Karpas-422 (cell line): ENCODE measurements around the gene KRT81. TPM values are rescaled to one million over a fixed set of nuclear protein-coding genes. Genes with fewer than 3 reads are reported as not detected.
"Not testable (repeated sequence)": the region's sequence is repeated elsewhere in the genome, so short reads cannot be mapped to it uniquely, and the experiment has no call there.

Experiments used
- DNase-seq: peaks from one replicate; pipeline ENCODE4 v3.0.0-alpha.2; 2015
- H2AFZ ChIP-seq: fragments of 200-600 bp; sonication (generic); 2 replicates; pipeline ENCODE4 v1.6.1; 2014; ENCODE audit warnings: antibody characterized with exemption, low read length, mixed read lengths
- H3K27ac ChIP-seq: fragments of 200-600 bp; sonication (generic); 2 replicates; pipeline ENCODE4 v1.5.1; 2014; ENCODE audit warnings: mild to moderate bottlenecking, low read length, moderate library complexity
- H3K27me3 ChIP-seq: fragments of 200-600 bp; sonication (generic); 2 replicates; pipeline ENCODE4 v1.6.1; 2014; ENCODE audit warnings: low read length, mixed read lengths
- H3K36me3 ChIP-seq: fragments of 200-600 bp; sonication (generic); 2 replicates; pipeline ENCODE4 v1.6.1; 2014; ENCODE audit warnings: low read length, mixed read lengths; ENCODE audit not compliant: insufficient read depth
- H3K4me1 ChIP-seq: fragments of 200-600 bp; sonication (generic); 2 replicates; pipeline ENCODE4 v1.6.1; 2014; ENCODE audit warnings: mild to moderate bottlenecking, low read length, mixed read lengths
- H3K4me2 ChIP-seq: fragments of 200-600 bp; sonication (generic); 2 replicates; pipeline ENCODE4 v1.6.1; 2014; ENCODE audit warnings: low read length, low read depth, mild to moderate bottlenecking; ENCODE audit not compliant: poor library complexity, severe bottlenecking
- H3K4me3 ChIP-seq: fragments of 200-600 bp; sonication (generic); 2 replicates; pipeline ENCODE4 v1.5.1; 2014; ENCODE audit warnings: mild to moderate bottlenecking, antibody characterized with exemption, low read length, mixed read lengths
- H3K79me2 ChIP-seq: fragments of 200-600 bp; sonication (generic); 2 replicates; pipeline ENCODE4 v1.6.1; 2014; ENCODE audit warnings: mild to moderate bottlenecking, low read length, mixed read lengths
- H3K9ac ChIP-seq: fragments of 200-600 bp; sonication (generic); 2 replicates; pipeline ENCODE4 v1.6.0; 2014; ENCODE audit warnings: low read length
- H3K9me2 ChIP-seq: fragments of 200-600 bp; sonication (generic), shearing (Covaris generic); replicated peaks from 2 replicates; pipeline ENCODE4 v1.6.0; 2014; ENCODE audit warnings: mild to moderate bottlenecking, low read length, moderate library complexity; ENCODE audit not compliant: insufficient read depth
- H3K9me3 ChIP-seq: fragments of 300-700, 200-600 bp; sonication (generic); 2 replicates; pipeline ENCODE4 v1.6.1; 2014; ENCODE audit warnings: low read length, mixed read lengths
- H4K20me1 ChIP-seq: fragments of 200-600 bp; sonication (generic); 2 replicates; pipeline ENCODE4 v1.6.1; 2014; ENCODE audit warnings: mild to moderate bottlenecking, antibody characterized with exemption, low read length, low read depth; ENCODE audit not compliant: insufficient read depth
- total RNA-seq: library from RNA; depleted of rRNA; stranded (reverse); fragments of >200 nt; shearing (Covaris generic); gene quantifications from 2 replicates; pipeline ENCODE4 v1.2.3, GENCODE V29; 2014; ENCODE audit warnings: low replicate concordance

The KRT81 gene
- total RNA-seq, 1 experiment from 2014 or later: not detected

GRCh38 chr12:52252728-52253343, 38.5 kb downstream of the KRT81 start:
- no peaks in the 10 kb centered on the region for H3K9me2 ChIP-seq

DNA sequence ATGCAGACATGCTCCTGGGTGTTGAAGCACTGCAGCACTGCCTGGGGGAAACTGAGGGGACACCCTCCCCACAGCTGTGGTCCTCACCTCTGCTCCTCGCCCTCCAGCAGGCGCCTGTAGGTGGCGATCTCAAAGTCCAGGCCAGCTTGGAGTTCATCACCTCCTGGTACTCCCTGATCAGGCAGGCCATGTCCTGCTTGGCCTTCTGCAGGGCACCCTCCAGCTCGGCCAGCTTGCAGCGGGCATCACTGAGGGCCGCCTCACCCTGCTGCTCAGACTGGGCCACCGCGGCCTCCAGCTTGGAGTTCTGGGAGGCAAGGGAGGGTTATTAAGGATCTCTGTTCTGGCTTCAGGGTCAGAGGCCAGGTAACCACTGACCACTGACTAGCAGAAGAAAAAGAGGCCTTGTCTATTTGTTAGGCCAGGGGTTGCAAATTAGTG, 39.1 kb downstream of the KRT81 start:
- H3K36me3 ChIP-seq, H3K4me1 ChIP-seq, H2AFZ ChIP-seq, H3K9me2 ChIP-seq, H3K27me3 ChIP-seq, H3K79me2 ChIP-seq, H3K9me3 ChIP-seq, H4K20me1 ChIP-seq, H3K4me2 ChIP-seq, H3K9ac ChIP-seq, H3K4me3 ChIP-seq, H3K27ac ChIP-seq: not testable (repeated sequence)
- peak; percentile 46 for DNase-seq

More at GRCh38 chr12:52252728-52253343, 38.5 kb downstream of the KRT81 start:
- H3K9me3 ChIP-seq: no peaks in the 10 kb centered on the region
- H3K27ac ChIP-seq: no peak overlapping the region
- H3K79me2 ChIP-seq: no peaks in the 10 kb centered on the region
- H3K27me3 ChIP-seq: no peaks in the 10 kb centered on the region
- no peak for DNase-seq
- H2AFZ ChIP-seq: no peak overlapping the region
- H3K4me3 ChIP-seq: no peak overlapping the region
- no peaks in the 10 kb centered on the region for H4K20me1 ChIP-seq
- no peak overlapping the region for H3K9ac ChIP-seq
- no peaks in the 10 kb centered on the region for H3K36me3 ChIP-seq
- H3K4me1 ChIP-seq: no peaks in the 10 kb centered on the region
- H3K4me2 ChIP-seq: no peak overlapping the region

GRCh38 chr12:52251367-52252051, 39.8 kb downstream of the KRT81 start:
- Histone ChIP-seq H3K9me2 (no peaks in the 10 kb centered on the region), H2AFZ (no peak overlapping the region), H3K9me3 (no peaks in the 10 kb centered on the region), H3K79me2 (no peaks in the 10 kb centered on the region), H3K9ac (no peak overlapping the region), H3K4me2 (no peak overlapping the region), H3K27me3 (no peaks in the 10 kb centered on the region), H3K4me1 (no peaks in the 10 kb centered on the region), H4K20me1 (no peaks in the 10 kb centered on the region; the same call in 1 of the 2 replicates), H3K36me3 (no peaks in the 10 kb centered on the region), H3K27ac (no peak overlapping the region), H3K4me3 (no peak overlapping the region)
- no peak for DNase-seq

- Histone ChIP-seq H4K20me1 (no peaks in the 10 kb centered on the region; the same call in 1 of the 2 replicates), H3K27ac (no peak overlapping the region), H3K9me3 (no peaks in the 10 kb centered on the region), H3K36me3 (no peaks in the 10 kb centered on the region), H2AFZ (no peak overlapping the region), H3K79me2 (no peaks in the 10 kb centered on the region), H3K27me3 (no peaks in the 10 kb centered on the region), H3K4me3 (no peak overlapping the region), H3K9ac (no peak overlapping the region), H3K4me2 (no peak overlapping the region), H3K9me2 (no peaks in the 10 kb centered on the region), H3K4me1 (no peaks in the 10 kb centered on the region)
- DNase-seq: no peak
These were observed 41.0 kb downstream of the KRT81 start for GRCh38 chr12:52250048-52250990.

DNA sequence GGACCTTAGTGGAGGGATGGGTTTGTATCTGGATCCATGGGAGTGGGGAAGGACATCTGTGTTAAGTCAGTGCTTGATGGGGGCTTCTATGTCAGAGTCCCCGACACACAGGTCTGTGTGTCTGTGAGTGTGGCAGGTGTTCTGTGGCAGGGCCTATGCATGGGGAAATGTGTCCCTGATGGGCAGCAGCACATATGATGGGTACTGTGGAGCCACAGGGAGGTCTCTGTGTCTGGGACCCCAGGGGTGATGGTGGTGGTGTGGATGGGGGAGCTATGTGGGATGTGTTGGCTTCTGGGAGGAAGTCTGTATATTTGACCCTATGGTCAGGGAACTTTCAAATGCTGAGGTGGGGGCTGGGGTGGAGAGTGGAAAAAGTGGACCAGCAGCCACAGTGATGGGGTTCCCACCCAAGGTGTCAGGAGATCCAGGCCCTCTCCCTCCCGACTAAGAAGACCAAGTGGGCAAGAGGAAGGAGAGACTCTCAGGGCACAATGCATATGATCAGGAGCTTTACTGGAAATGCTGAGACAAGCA, 41.8 kb downstream of the KRT81 start:
- Histone ChIP-seq H3K4me1 (no peaks in the 10 kb centered on the region), H3K4me2 (no peak overlapping the region), H3K27me3 (no peaks in the 10 kb centered on the region), H3K36me3 (no peaks in the 10 kb centered on the region), H3K79me2 (no peaks in the 10 kb centered on the region), H2AFZ (no peak overlapping the region), H4K20me1 (no peaks in the 10 kb centered on the region; the same call in 1 of the 2 replicates), H3K9me2 (no peaks in the 10 kb centered on the region), H3K9ac (no peak overlapping the region), H3K9me3 (no peaks in the 10 kb centered on the region), H3K4me3 (no peak overlapping the region), H3K27ac (no peak overlapping the region)
- DNase-seq: no peak

DNA sequence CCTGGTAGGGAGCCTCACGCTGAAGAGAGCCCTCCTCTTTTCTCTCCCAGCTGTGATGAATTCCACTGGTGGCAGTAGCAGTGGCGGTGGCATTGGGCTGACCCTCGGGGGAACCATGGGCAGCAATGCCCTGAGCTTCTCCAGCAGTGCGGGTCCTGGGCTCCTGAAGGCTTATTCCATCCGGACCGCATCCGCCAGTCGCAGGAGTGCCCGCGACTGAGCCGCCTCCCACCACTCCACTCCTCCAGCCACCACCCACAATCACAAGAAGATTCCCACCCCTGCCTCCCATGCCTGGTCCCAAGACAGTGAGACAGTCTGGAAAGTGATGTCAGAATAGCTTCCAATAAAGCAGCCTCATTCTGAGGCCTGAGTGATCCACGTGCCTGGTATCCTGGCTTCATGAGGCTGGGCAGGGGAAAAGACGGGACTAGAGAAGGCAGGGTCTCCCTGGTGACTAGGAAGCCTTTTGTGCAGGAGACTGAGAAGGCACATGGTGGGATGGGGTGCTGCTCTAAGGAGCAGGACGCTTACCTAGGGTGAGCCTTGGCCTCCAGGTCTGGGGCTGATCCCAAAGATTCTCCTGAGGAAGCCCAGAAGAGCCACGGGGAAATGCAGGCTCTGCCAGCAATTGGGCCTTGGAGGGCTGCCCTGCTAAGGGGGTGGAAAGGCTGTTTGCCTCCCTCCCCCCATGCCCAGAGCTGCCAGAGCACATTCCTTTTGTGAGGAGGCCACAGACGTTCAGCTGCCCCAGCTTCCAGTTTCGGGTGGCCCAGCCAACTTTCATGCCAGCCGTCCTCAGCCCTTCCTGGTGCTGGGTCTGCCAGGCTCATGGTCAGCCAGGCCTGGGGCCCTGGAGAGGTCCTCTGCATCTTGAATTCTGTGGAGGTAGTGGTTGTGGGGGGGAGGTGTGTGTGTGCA, 42.5 kb downstream of the KRT81 start:
- Histone ChIP-seq H3K9me2 (no peaks in the 10 kb centered on the region), H4K20me1 (no peaks in the 10 kb centered on the region; the same call in 1 of the 2 replicates), H3K4me1 (no peaks in the 10 kb centered on the region), H3K4me2 (no peak overlapping the region), H3K36me3 (no peaks in the 10 kb centered on the region), H3K9ac (no peak overlapping the region), H3K27ac (no peak overlapping the region), H3K4me3 (no peak overlapping the region), H3K27me3 (no peaks in the 10 kb centered on the region), H2AFZ (no peak overlapping the region), H3K9me3 (no peaks in the 10 kb centered on the region), H3K79me2 (no peaks in the 10 kb centered on the region)
- DNase-seq: no peak

DNA sequence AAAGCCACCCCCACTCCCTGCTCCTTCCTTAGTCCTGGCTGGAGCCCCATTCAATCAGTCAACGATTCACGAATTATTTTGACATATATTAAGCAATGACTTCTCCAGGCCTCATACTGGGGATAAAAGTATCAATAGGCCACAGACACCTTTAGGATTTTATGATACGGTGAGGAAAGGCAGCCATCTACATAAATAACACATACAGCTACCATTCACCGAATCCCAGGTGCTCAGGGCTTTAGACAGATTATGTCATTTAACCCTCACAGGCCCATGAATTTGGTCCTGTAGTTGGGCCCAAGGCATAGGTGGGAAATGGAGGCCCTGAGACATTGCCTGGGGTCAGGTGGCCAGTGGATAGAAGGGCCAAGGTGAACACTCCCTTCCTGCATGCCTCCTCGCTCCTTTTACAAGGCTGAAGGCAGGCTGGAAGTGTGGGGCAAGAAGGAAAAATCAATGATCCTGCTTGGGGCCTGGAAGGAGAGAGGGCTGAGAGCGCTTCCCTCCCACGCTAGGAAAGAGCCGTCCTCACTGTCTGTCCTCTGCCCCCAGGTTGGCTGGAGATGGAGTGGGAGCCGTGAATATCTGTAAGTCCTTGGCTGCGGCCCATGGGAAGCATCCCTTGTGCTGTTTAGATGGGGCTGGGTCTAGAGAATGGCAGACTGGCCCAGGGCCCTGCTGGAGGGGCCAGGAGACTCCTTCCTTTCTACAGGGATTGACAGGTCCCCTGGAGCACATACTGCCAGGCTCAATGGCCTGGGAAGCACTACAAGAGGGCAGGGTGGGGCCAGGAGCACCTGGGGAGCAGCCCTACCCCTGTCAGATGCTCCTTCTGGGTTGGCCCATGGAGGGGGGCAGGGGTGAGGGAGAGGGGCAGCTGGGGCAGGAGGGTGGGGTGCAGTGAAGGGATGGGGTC, 43.5 kb downstream of the KRT81 start:
- no peak overlapping the region for H3K27ac ChIP-seq
- no peaks in the 10 kb centered on the region for H3K27me3 ChIP-seq
- no peak overlapping the region for H2AFZ ChIP-seq
- no peak overlapping the region for H3K4me2 ChIP-seq
- H3K4me3 ChIP-seq: no peak overlapping the region
- H3K36me3 ChIP-seq: no peaks in the 10 kb centered on the region
- H4K20me1 ChIP-seq: peaks cover 6% of the 10 kb centered on the region; the same call in 1 of the 2 replicates
- no peak for DNase-seq
- no peaks in the 10 kb centered on the region for H3K79me2 ChIP-seq
- H3K4me1 ChIP-seq: no peaks in the 10 kb centered on the region
- no peak overlapping the region for H3K9ac ChIP-seq
- H3K9me3 ChIP-seq: no peaks in the 10 kb centered on the region
- no peaks in the 10 kb centered on the region for H3K9me2 ChIP-seq
